Keratinocyte (primary cell): Measurements from ENCODE around the gene SLK.

Source experiments
- CTCF ChIP-seq, 3 experiments: IDR thresholded peaks in 1 of 3; conservative IDR thresholded peaks in 1 of 3; optimal IDR thresholded peaks in 1 of 3; 2 replicates in 2 of 3; 3 replicates in 1 of 3; pipeline versions ENCODE3 to v1.5.1; 2011; ENCODE audit warnings: low read length in 3 of 3, mild to moderate bottlenecking in 3 of 3, moderate library complexity in 2 of 3, control low read depth in 1 of 3, inconsistent platforms in 1 of 3; ENCODE audit not compliant: insufficient read depth in 2 of 3; ENCODE audit errors: extremely low read depth in 1 of 3
- EZH2 ChIP-seq: IDR thresholded peaks from one replicate; pipeline ENCODE4 v1.6.1; 2012; ENCODE audit warnings: inconsistent platforms, mild to moderate bottlenecking, low read length, moderate library complexity

GRCh38 chr10:104053201-104053600, 86.3 kb downstream of the SLK start:
- TF ChIP-seq CTCF (optimal IDR thresholded peaks at IDR 0.05 in 1 of 3, IDR thresholded peaks at IDR 0.05 in 1 of 3, conservative IDR thresholded peaks at IDR 0.05 in 1 of 3; ENCODE audit: extremely low read depth in 1 of 3, insufficient read depth in 2 of 3, low read length in 3 of 3) (no peak), EZH2 (no peak)
